ENCODE measurements around the gene KCNK4.

DNA sequence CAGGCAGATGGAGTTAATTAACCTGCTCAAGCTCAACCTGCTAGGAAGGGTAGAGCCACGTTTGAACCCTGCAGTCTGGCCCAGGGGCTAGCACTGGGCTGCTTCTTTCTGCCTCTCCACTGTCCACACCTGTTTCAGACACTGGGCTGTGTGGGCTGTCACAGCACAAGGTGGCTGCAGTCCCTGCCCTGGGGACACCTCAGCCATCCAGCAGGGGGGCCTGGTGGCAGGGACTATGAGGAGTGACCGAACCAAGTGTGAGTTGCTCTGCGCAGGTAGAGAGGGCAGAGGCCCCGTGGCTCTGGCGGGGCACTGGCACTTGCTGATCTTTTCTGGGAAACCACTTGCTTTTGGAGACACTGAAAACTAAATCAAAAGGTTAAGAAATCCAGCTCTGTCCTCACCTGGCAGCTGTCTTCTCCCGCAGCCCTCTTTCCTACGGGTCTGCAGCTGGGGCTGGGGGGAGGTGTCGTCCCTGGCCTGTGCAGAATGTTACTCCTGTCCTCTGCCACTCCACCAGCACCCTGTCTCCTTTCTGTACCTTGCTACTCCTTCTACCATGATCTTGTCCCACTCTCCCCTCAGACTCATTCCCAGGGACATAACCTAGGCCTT is 12.4 kb upstream of the KCNK4 start:
- TF ChIP-seq CTCF (IDR thresholded peaks at IDR 0.05; ENCODE audit: extremely low read depth in 1 of 2, insufficient read depth in 1 of 2, low read depth in 1 of 2, low read length in 2 of 2) (no peak), POLR2A (IDR thresholded peaks at IDR 0.05; ENCODE audit: low read depth, low read length) (no peak), MYC (IDR thresholded peaks at IDR 0.05; ENCODE audit: low read depth, low read length) (no peak), EZH2 (IDR thresholded peaks at IDR 0.05; ENCODE audit: borderline replicate concordance, low read depth, low read length, severe bottlenecking) (no peak), POLR2AphosphoS5 (IDR thresholded peaks at IDR 0.05; ENCODE audit: insufficient read depth, low read depth, low read length) (no peak)
- TF ChIP-seq, protein P1, sequence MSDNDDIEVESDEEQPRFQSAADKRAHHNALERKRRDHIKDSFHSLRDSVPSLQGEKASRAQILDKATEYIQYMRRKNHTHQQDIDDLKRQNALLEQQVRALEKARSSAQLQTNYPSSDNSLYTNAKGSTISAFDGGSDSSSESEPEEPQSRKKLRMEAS (IDR thresholded peaks at IDR 0.05; ENCODE audit: insufficient read depth, insufficient read length): no peak

Measured in endothelial cell of umbilical vein (primary cell).